ENCODE measurements around the gene SLC40A1.

The SLC40A1 gene

GRCh38 chr2:189521699-189522434, 58.7 kb downstream of the SLC40A1 start:
- Histone ChIP-seq H3K9me2 (replicated peaks; ENCODE audit: control insufficient read depth, low read length) (no peaks in the 10 kb centered on the region), H3F3A (ENCODE audit: control insufficient read depth, insufficient read depth) (no peaks in the 10 kb centered on the region), H3K79me2 (ENCODE audit: control insufficient read depth, low read length) (no peaks in the 10 kb centered on the region), H3K4me1 (ENCODE audit: control insufficient read depth, low read length) (no peaks in the 10 kb centered on the region), H4K20me1 (ENCODE audit: control insufficient read depth, insufficient read depth, low read depth, low read length) (no peaks in the 10 kb centered on the region), H3K4me3 (ENCODE audit: low read length) (no peak overlapping the region), H3K36me3 (ENCODE audit: control insufficient read depth, low read length) (no peaks in the 10 kb centered on the region), H3K9me3 (ENCODE audit: control insufficient read depth, insufficient read depth, low read length) (no peaks in the 10 kb centered on the region), H3K4me2 (ENCODE audit: low read length) (no peak overlapping the region), H3K27me3 (ENCODE audit: control insufficient read depth, low read length) (peaks cover 4% of the 10 kb centered on the region; the same call in 1 of the 2 replicates), H3K27ac (ENCODE audit: low read depth, low read length) (no peak overlapping the region)
- TF ChIP-seq EZH2phosphoT487 (IDR thresholded peaks at IDR 0.05; ENCODE audit: borderline replicate concordance, low read length) (no peak), CTCF (IDR thresholded peaks at IDR 0.05; ENCODE audit: low read depth, low read length, poor library complexity, severe bottlenecking) (no peak)

GRCh38 chr2:189519631-189520387, 60.8 kb downstream of the SLC40A1 start:
- Histone ChIP-seq H3K27me3 (ENCODE audit: control insufficient read depth, low read length) (peaks cover 4% of the 10 kb centered on the region; the same call in 1 of the 2 replicates), H4K20me1 (ENCODE audit: control insufficient read depth, insufficient read depth, low read depth, low read length) (no peaks in the 10 kb centered on the region), H3K27ac (ENCODE audit: low read depth, low read length) (no peak overlapping the region), H3K36me3 (ENCODE audit: control insufficient read depth, low read length) (no peaks in the 10 kb centered on the region), H3K9me3 (ENCODE audit: control insufficient read depth, insufficient read depth, low read length) (no peaks in the 10 kb centered on the region), H3F3A (ENCODE audit: control insufficient read depth, insufficient read depth) (no peaks in the 10 kb centered on the region), H3K4me3 (ENCODE audit: low read length) (no peak overlapping the region), H3K4me2 (ENCODE audit: low read length) (no peak overlapping the region), H3K4me1 (ENCODE audit: control insufficient read depth, low read length) (no peaks in the 10 kb centered on the region), H3K9me2 (replicated peaks; ENCODE audit: control insufficient read depth, low read length) (no peaks in the 10 kb centered on the region), H3K79me2 (ENCODE audit: control insufficient read depth, low read length) (no peaks in the 10 kb centered on the region)
- TF ChIP-seq CTCF (IDR thresholded peaks at IDR 0.05; ENCODE audit: low read depth, low read length, poor library complexity, severe bottlenecking) (no peak), EZH2phosphoT487 (IDR thresholded peaks at IDR 0.05; ENCODE audit: borderline replicate concordance, low read length) (no peak)

- Histone ChIP-seq H3K27ac (ENCODE audit: low read depth, low read length) (no peak overlapping the region), H4K20me1 (ENCODE audit: control insufficient read depth, insufficient read depth, low read depth, low read length) (no peaks in the 10 kb centered on the region), H3K4me3 (ENCODE audit: low read length) (no peak overlapping the region), H3K79me2 (ENCODE audit: control insufficient read depth, low read length) (no peaks in the 10 kb centered on the region), H3F3A (ENCODE audit: control insufficient read depth, insufficient read depth) (no peaks in the 10 kb centered on the region), H3K36me3 (ENCODE audit: control insufficient read depth, low read length) (no peaks in the 10 kb centered on the region), H3K4me1 (ENCODE audit: control insufficient read depth, low read length) (no peaks in the 10 kb centered on the region), H3K9me3 (ENCODE audit: control insufficient read depth, insufficient read depth, low read length) (no peaks in the 10 kb centered on the region), H3K27me3 (ENCODE audit: control insufficient read depth, low read length) (peaks cover 4% of the 10 kb centered on the region; the same call in 1 of the 2 replicates), H3K4me2 (ENCODE audit: low read length) (no peak overlapping the region), H3K9me2 (replicated peaks; ENCODE audit: control insufficient read depth, low read length) (no peaks in the 10 kb centered on the region)
- TF ChIP-seq EZH2phosphoT487 (IDR thresholded peaks at IDR 0.05; ENCODE audit: borderline replicate concordance, low read length) (no peak), CTCF (IDR thresholded peaks at IDR 0.05; ENCODE audit: low read depth, low read length, poor library complexity, severe bottlenecking) (no peak)
Observed at GRCh38 chr2:189517847-189518535, 62.6 kb downstream of the SLC40A1 start.

All from DOHH2 (cell line).